ENCODE measurements around the gene SGCE.

The SGCE gene

GRCh38 chr7:94633014-94633341, 23.0 kb downstream of the SGCE start:
- H3K27ac Mint-ChIP-seq (ENCODE audit: low read depth) = no peak overlapping the region
- H3K9me3 Mint-ChIP-seq = no peaks in the 10 kb centered on the region
- H3K4me3 Mint-ChIP-seq = no peak overlapping the region
- H3K4me1 Mint-ChIP-seq = no peaks in the 10 kb centered on the region
- H3K36me3 Mint-ChIP-seq (ENCODE audit: insufficient read depth) = no peaks in the 10 kb centered on the region
- peaks cover 56% of the 10 kb centered on the region for H3K27me3 Mint-ChIP-seq
- DNase-seq (ENCODE audit: low spot score in 2 of 2) = no peak
- no peak for ATAC-seq (replicated peaks; ENCODE audit: extremely low read depth, poor library complexity, severe bottlenecking)

GRCh38 chr7:94632338-94633013, 23.5 kb downstream of the SGCE start:
- Mint-ChIP-seq H3K9me3 (no peaks in the 10 kb centered on the region), H3K27ac (ENCODE audit: low read depth) (no peak overlapping the region), H3K4me3 (no peak overlapping the region), H3K36me3 (ENCODE audit: insufficient read depth) (no peaks in the 10 kb centered on the region), H3K27me3 (peaks cover 55% of the 10 kb centered on the region), H3K4me1 (no peaks in the 10 kb centered on the region)
- ATAC-seq (replicated peaks; ENCODE audit: extremely low read depth, poor library complexity, severe bottlenecking) (no peak), DNase-seq (ENCODE audit: low spot score in 2 of 2) (no peak)

GRCh38 chr7:94630855-94631254, 25.1 kb downstream of the SGCE start:
- no peaks in the 10 kb centered on the region for H3K4me1 Mint-ChIP-seq
- DNase-seq (ENCODE audit: low spot score in 2 of 2) (no peak), ATAC-seq (replicated peaks; ENCODE audit: extremely low read depth, poor library complexity, severe bottlenecking) (no peak)
- H3K27me3 Mint-ChIP-seq = peaks cover 50% of the 10 kb centered on the region
- H3K27ac Mint-ChIP-seq (ENCODE audit: low read depth) = no peak overlapping the region
- no peak overlapping the region for H3K4me3 Mint-ChIP-seq
- H3K36me3 Mint-ChIP-seq (ENCODE audit: insufficient read depth) = no peaks in the 10 kb centered on the region
- no peaks in the 10 kb centered on the region for H3K9me3 Mint-ChIP-seq

- Mint-ChIP-seq H3K4me3 (no peak overlapping the region), H3K27ac (ENCODE audit: low read depth) (no peak overlapping the region), H3K27me3 (peaks cover 10% of the 10 kb centered on the region), H3K36me3 (ENCODE audit: insufficient read depth) (no peaks in the 10 kb centered on the region), H3K9me3 (no peaks in the 10 kb centered on the region), H3K4me1 (no peaks in the 10 kb centered on the region)
- no peak for ATAC-seq (replicated peaks; ENCODE audit: extremely low read depth, poor library complexity, severe bottlenecking)
- DNase-seq (ENCODE audit: low spot score in 2 of 2) = no peak
Measured at GRCh38 chr7:94623820-94624219, 32.1 kb downstream of the SGCE start.

- no peaks in the 10 kb centered on the region for H3K36me3 Mint-ChIP-seq (ENCODE audit: insufficient read depth)
- no peaks in the 10 kb centered on the region for H3K27me3 Mint-ChIP-seq
- no peaks in the 10 kb centered on the region for H3K9me3 Mint-ChIP-seq
- H3K27ac Mint-ChIP-seq (ENCODE audit: low read depth) = no peak overlapping the region
- ATAC-seq (replicated peaks; ENCODE audit: extremely low read depth, poor library complexity, severe bottlenecking) (no peak), DNase-seq (ENCODE audit: low spot score in 2 of 2) (no peak)
- no peaks in the 10 kb centered on the region for H3K4me1 Mint-ChIP-seq
- H3K4me3 Mint-ChIP-seq = no peak overlapping the region
Measured at GRCh38 chr7:94621120-94621519, 34.8 kb downstream of the SGCE start.

- Mint-ChIP-seq H3K9me3 (no peaks in the 10 kb centered on the region), H3K4me3 (no peak overlapping the region), H3K4me1 (no peaks in the 10 kb centered on the region), H3K27ac (ENCODE audit: low read depth) (no peak overlapping the region), H3K27me3 (no peaks in the 10 kb centered on the region), H3K36me3 (ENCODE audit: insufficient read depth) (no peaks in the 10 kb centered on the region)
- ATAC-seq (replicated peaks; ENCODE audit: extremely low read depth, poor library complexity, severe bottlenecking) (no peak), DNase-seq (ENCODE audit: low spot score in 2 of 2) (no peak)
Measured at GRCh38 chr7:94620703-94621118, 35.2 kb downstream of the SGCE start.

- Mint-ChIP-seq H3K27ac (ENCODE audit: low read depth) (no peak overlapping the region), H3K4me1 (no peaks in the 10 kb centered on the region), H3K9me3 (no peaks in the 10 kb centered on the region), H3K36me3 (ENCODE audit: insufficient read depth) (no peaks in the 10 kb centered on the region), H3K4me3 (no peak overlapping the region), H3K27me3 (no peaks in the 10 kb centered on the region)
- ATAC-seq (replicated peaks; ENCODE audit: extremely low read depth, poor library complexity, severe bottlenecking) = no peak
- no peak for DNase-seq (ENCODE audit: low spot score in 2 of 2)
Measured at GRCh38 chr7:94618126-94618525, 37.8 kb downstream of the SGCE start.

- H3K27ac Mint-ChIP-seq (ENCODE audit: low read depth) = no peak overlapping the region
- H3K4me3 Mint-ChIP-seq = no peak overlapping the region
- no peaks in the 10 kb centered on the region for H3K36me3 Mint-ChIP-seq (ENCODE audit: insufficient read depth)
Measured at GRCh38 chr7:94616855-94617254, 39.1 kb downstream of the SGCE start.

GRCh38 chr7:94615666-94616065, 40.3 kb downstream of the SGCE start:
- no peaks in the 10 kb centered on the region for H3K9me3 Mint-ChIP-seq
- no peak overlapping the region for H3K27ac Mint-ChIP-seq (ENCODE audit: low read depth)
- ATAC-seq (replicated peaks; ENCODE audit: extremely low read depth, poor library complexity, severe bottlenecking) = no peak
- H3K4me1 Mint-ChIP-seq = no peaks in the 10 kb centered on the region
- H3K27me3 Mint-ChIP-seq = no peaks in the 10 kb centered on the region
- no peak overlapping the region for H3K4me3 Mint-ChIP-seq
- H3K36me3 Mint-ChIP-seq (ENCODE audit: insufficient read depth) = no peaks in the 10 kb centered on the region
- no peak for DNase-seq (ENCODE audit: low spot score in 2 of 2)

More at GRCh38 chr7:94616855-94617254, 39.1 kb downstream of the SGCE start:
- ATAC-seq (replicated peaks; ENCODE audit: extremely low read depth, poor library complexity, severe bottlenecking) (no peak), DNase-seq (ENCODE audit: low spot score in 2 of 2) (no peak)
- Mint-ChIP-seq H3K4me1 (no peaks in the 10 kb centered on the region), H3K9me3 (no peaks in the 10 kb centered on the region), H3K27me3 (no peaks in the 10 kb centered on the region)

- ATAC-seq (replicated peaks; ENCODE audit: extremely low read depth, poor library complexity, severe bottlenecking) (no peak), DNase-seq (ENCODE audit: low spot score in 2 of 2) (no peak)
- peaks cover 6% of the 10 kb centered on the region for H3K9me3 Mint-ChIP-seq
- no peaks in the 10 kb centered on the region for H3K36me3 Mint-ChIP-seq (ENCODE audit: insufficient read depth)
- no peak overlapping the region for H3K27ac Mint-ChIP-seq (ENCODE audit: low read depth)
- no peaks in the 10 kb centered on the region for H3K4me1 Mint-ChIP-seq
- H3K27me3 Mint-ChIP-seq = no peaks in the 10 kb centered on the region
- no peak overlapping the region for H3K4me3 Mint-ChIP-seq
Measured at GRCh38 chr7:94612661-94613060, 43.3 kb downstream of the SGCE start.

GRCh38 chr7:94612253-94612652, 43.7 kb downstream of the SGCE start:
- DNase-seq (ENCODE audit: low spot score in 2 of 2) (no peak), ATAC-seq (replicated peaks; ENCODE audit: extremely low read depth, poor library complexity, severe bottlenecking) (no peak)
- H3K27me3 Mint-ChIP-seq = peaks cover 4% of the 10 kb centered on the region
- H3K4me1 Mint-ChIP-seq = no peaks in the 10 kb centered on the region
- no peak overlapping the region for H3K27ac Mint-ChIP-seq (ENCODE audit: low read depth)
- H3K9me3 Mint-ChIP-seq = peaks cover 6% of the 10 kb centered on the region
- no peak overlapping the region for H3K4me3 Mint-ChIP-seq
- H3K36me3 Mint-ChIP-seq (ENCODE audit: insufficient read depth) = no peaks in the 10 kb centered on the region

- Mint-ChIP-seq H3K4me3 (no peak overlapping the region), H3K9me3 (peaks cover 11% of the 10 kb centered on the region), H3K36me3 (ENCODE audit: insufficient read depth) (no peaks in the 10 kb centered on the region), H3K4me1 (no peaks in the 10 kb centered on the region), H3K27me3 (peaks cover 28% of the 10 kb centered on the region), H3K27ac (ENCODE audit: low read depth) (no peak overlapping the region)
- ATAC-seq (replicated peaks; ENCODE audit: extremely low read depth, poor library complexity, severe bottlenecking) (no peak), DNase-seq (ENCODE audit: low spot score in 2 of 2) (no peak)
Measured at GRCh38 chr7:94609561-94609960, 46.4 kb downstream of the SGCE start.

- Mint-ChIP-seq H3K36me3 (ENCODE audit: insufficient read depth) (peaks cover 1% of the 10 kb centered on the region), H3K4me3 (no peak overlapping the region), H3K4me1 (no peaks in the 10 kb centered on the region), H3K9me3 (peaks cover 9% of the 10 kb centered on the region), H3K27ac (ENCODE audit: low read depth) (no peak overlapping the region), H3K27me3 (peaks cover 37% of the 10 kb centered on the region)
- DNase-seq (ENCODE audit: low spot score in 2 of 2) (no peak), ATAC-seq (replicated peaks; ENCODE audit: extremely low read depth, poor library complexity, severe bottlenecking) (no peak)
Measured at GRCh38 chr7:94605031-94605430, 50.9 kb downstream of the SGCE start.

- Mint-ChIP-seq H3K4me1 (no peaks in the 10 kb centered on the region), H3K36me3 (ENCODE audit: insufficient read depth) (peaks cover 1% of the 10 kb centered on the region), H3K27me3 (peaks cover 32% of the 10 kb centered on the region), H3K27ac (ENCODE audit: low read depth) (no peak overlapping the region), H3K4me3 (no peak overlapping the region), H3K9me3 (peaks cover 5% of the 10 kb centered on the region)
- no peak for ATAC-seq (replicated peaks; ENCODE audit: extremely low read depth, poor library complexity, severe bottlenecking)
- DNase-seq (ENCODE audit: low spot score in 2 of 2) = no peak
Measured at GRCh38 chr7:94602181-94602580, 53.8 kb downstream of the SGCE start.
